T-helper 1 cell treated with Interleukin-12 subunit alpha and Interleukin-12 subunit beta and Interleukin-4 antibody, amounts not matched to agents 30 μg/mL and 1 μg/mL, for 36 hours (primary cell): Measurements from ENCODE around the gene KATNIP.

ENCODE experiments used
- H3K27ac Mint-ChIP-seq: one replicate; pipeline ENCODE4 v1.8.0; 2021; ENCODE audit warnings: mild to moderate bottlenecking, mixed read lengths
- H3K27me3 Mint-ChIP-seq: one replicate; pipeline ENCODE4 v1.8.0; 2021; ENCODE audit warnings: low read depth, mixed read lengths
- H3K36me3 Mint-ChIP-seq: one replicate; pipeline ENCODE4 v1.8.0; 2021; ENCODE audit warnings: low read depth, mixed read lengths
- H3K4me1 Mint-ChIP-seq: one replicate; pipeline ENCODE4 v1.8.0; 2021; ENCODE audit warnings: low read depth, mixed read lengths
- H3K4me3 Mint-ChIP-seq: one replicate; pipeline ENCODE4 v1.8.0; 2021; ENCODE audit warnings: mild to moderate bottlenecking, moderate library complexity, mixed read lengths
- H3K9me3 Mint-ChIP-seq: one replicate; pipeline ENCODE4 v1.8.0; 2021; ENCODE audit warnings: mixed read lengths

Gene KATNIP

GRCh38 chr16:27522173-27522707 lies 27.7 kb upstream of the KATNIP start:
- Mint-ChIP-seq H3K27me3 (no peaks in the 10 kb centered on the region), H3K27ac (no peak overlapping the region), H3K4me1 (no peaks in the 10 kb centered on the region), H3K4me3 (no peak overlapping the region), H3K9me3 (no peaks in the 10 kb centered on the region), H3K36me3 (peaks cover 24% of the 10 kb centered on the region)

- peaks cover 4% of the 10 kb centered on the region for H3K4me1 Mint-ChIP-seq
- peaks cover 42% of the 10 kb centered on the region for H3K36me3 Mint-ChIP-seq
- H3K9me3 Mint-ChIP-seq = no peaks in the 10 kb centered on the region
- no peak overlapping the region for H3K27ac Mint-ChIP-seq
- H3K27me3 Mint-ChIP-seq = no peaks in the 10 kb centered on the region
- H3K4me3 Mint-ChIP-seq = no peak overlapping the region
Observed at GRCh38 chr16:27526180-27526579, 23.8 kb upstream of the KATNIP start.

- Mint-ChIP-seq H3K27ac (no peak overlapping the region), H3K4me1 (peaks cover 16% of the 10 kb centered on the region), H3K4me3 (no peak overlapping the region), H3K27me3 (no peaks in the 10 kb centered on the region), H3K36me3 (peaks cover 46% of the 10 kb centered on the region), H3K9me3 (no peaks in the 10 kb centered on the region)
Observed at GRCh38 chr16:27528294-27528693, 21.6 kb upstream of the KATNIP start.

GRCh38 chr16:27529962-27530361 lies 20.0 kb upstream of the KATNIP start:
- Mint-ChIP-seq H3K4me3 (no peak overlapping the region), H3K36me3 (peaks cover 56% of the 10 kb centered on the region), H3K27ac (no peak overlapping the region), H3K4me1 (peaks cover 16% of the 10 kb centered on the region), H3K9me3 (no peaks in the 10 kb centered on the region), H3K27me3 (no peaks in the 10 kb centered on the region)

GRCh38 chr16:27531186-27531585 lies 18.8 kb upstream of the KATNIP start:
- H3K27ac Mint-ChIP-seq = peak overlapping the region; percentile 23
- H3K27me3 Mint-ChIP-seq = no peaks in the 10 kb centered on the region
- H3K4me1 Mint-ChIP-seq = peaks cover 16% of the 10 kb centered on the region
- H3K9me3 Mint-ChIP-seq = no peaks in the 10 kb centered on the region
- no peak overlapping the region for H3K4me3 Mint-ChIP-seq
- peaks cover 57% of the 10 kb centered on the region for H3K36me3 Mint-ChIP-seq

GRCh38 chr16:27531826-27532800 lies 17.8 kb upstream of the KATNIP start:
- Mint-ChIP-seq H3K36me3 (peaks cover 52% of the 10 kb centered on the region), H3K4me3 (no peak overlapping the region), H3K9me3 (no peaks in the 10 kb centered on the region), H3K4me1 (peaks cover 16% of the 10 kb centered on the region), H3K27me3 (no peaks in the 10 kb centered on the region), H3K27ac (peak overlapping the region; percentile 23)

- Mint-ChIP-seq H3K27me3 (no peaks in the 10 kb centered on the region), H3K9me3 (no peaks in the 10 kb centered on the region), H3K4me1 (peaks cover 21% of the 10 kb centered on the region), H3K36me3 (peaks cover 51% of the 10 kb centered on the region), H3K4me3 (no peak overlapping the region), H3K27ac (no peak overlapping the region)
Observed at GRCh38 chr16:27534256-27534655, 15.7 kb upstream of the KATNIP start.

- H3K36me3 Mint-ChIP-seq = peaks cover 49% of the 10 kb centered on the region
- peaks cover 3% of the 10 kb centered on the region for H3K9me3 Mint-ChIP-seq
- H3K27me3 Mint-ChIP-seq = no peaks in the 10 kb centered on the region
- H3K4me1 Mint-ChIP-seq = peaks cover 12% of the 10 kb centered on the region
- no peak overlapping the region for H3K4me3 Mint-ChIP-seq
- H3K27ac Mint-ChIP-seq = no peak overlapping the region
Observed at GRCh38 chr16:27538528-27538927, 11.4 kb upstream of the KATNIP start.

GRCh38 chr16:27539120-27539519 lies 10.8 kb upstream of the KATNIP start:
- peak overlapping the region; percentile 42 for H3K27ac Mint-ChIP-seq
- H3K36me3 Mint-ChIP-seq = peaks cover 49% of the 10 kb centered on the region
- no peak overlapping the region for H3K4me3 Mint-ChIP-seq
- H3K27me3 Mint-ChIP-seq = no peaks in the 10 kb centered on the region
- H3K4me1 Mint-ChIP-seq = peaks cover 12% of the 10 kb centered on the region
- H3K9me3 Mint-ChIP-seq = peaks cover 3% of the 10 kb centered on the region

- Mint-ChIP-seq H3K27ac (no peak overlapping the region), H3K27me3 (no peaks in the 10 kb centered on the region), H3K9me3 (peaks cover 3% of the 10 kb centered on the region), H3K4me3 (no peak overlapping the region), H3K36me3 (peaks cover 51% of the 10 kb centered on the region), H3K4me1 (peaks cover 12% of the 10 kb centered on the region)
Observed at GRCh38 chr16:27539636-27540035, 10.3 kb upstream of the KATNIP start.

- no peaks in the 10 kb centered on the region for H3K27me3 Mint-ChIP-seq
- H3K27ac Mint-ChIP-seq = no peak overlapping the region
- no peak overlapping the region for H3K4me3 Mint-ChIP-seq
- peaks cover 23% of the 10 kb centered on the region for H3K4me1 Mint-ChIP-seq
- H3K36me3 Mint-ChIP-seq = peaks cover 45% of the 10 kb centered on the region
- H3K9me3 Mint-ChIP-seq = peaks cover 3% of the 10 kb centered on the region
Observed at GRCh38 chr16:27543801-27544200, 6.1 kb upstream of the KATNIP start.

- peaks cover 41% of the 10 kb centered on the region for H3K36me3 Mint-ChIP-seq
- no peak overlapping the region for H3K4me3 Mint-ChIP-seq
- no peaks in the 10 kb centered on the region for H3K27me3 Mint-ChIP-seq
- H3K27ac Mint-ChIP-seq = no peak overlapping the region
- peaks cover 3% of the 10 kb centered on the region for H3K9me3 Mint-ChIP-seq
- peaks cover 25% of the 10 kb centered on the region for H3K4me1 Mint-ChIP-seq
Observed at GRCh38 chr16:27544671-27545070, 5.3 kb upstream of the KATNIP start.

GRCh38 chr16:27547134-27547533 lies 2.8 kb upstream of the KATNIP start:
- Mint-ChIP-seq H3K4me1 (peaks cover 30% of the 10 kb centered on the region), H3K9me3 (no peaks in the 10 kb centered on the region), H3K36me3 (peaks cover 22% of the 10 kb centered on the region), H3K27me3 (no peaks in the 10 kb centered on the region), H3K4me3 (no peak overlapping the region), H3K27ac (peak overlapping the region; percentile 2)

GRCh38 chr16:27547851-27548250 lies 2.1 kb upstream of the KATNIP start:
- H3K36me3 Mint-ChIP-seq = peaks cover 19% of the 10 kb centered on the region
- H3K4me3 Mint-ChIP-seq = no peak overlapping the region
- H3K9me3 Mint-ChIP-seq = no peaks in the 10 kb centered on the region
- H3K27me3 Mint-ChIP-seq = no peaks in the 10 kb centered on the region
- no peak overlapping the region for H3K27ac Mint-ChIP-seq
- H3K4me1 Mint-ChIP-seq = peaks cover 30% of the 10 kb centered on the region

GRCh38 chr16:27549464-27549745 lies 539 bp upstream of the KATNIP start:
- H3K4me3 Mint-ChIP-seq = peak overlapping the region; percentile 98
- peaks cover 11% of the 10 kb centered on the region for H3K36me3 Mint-ChIP-seq
- peaks cover 30% of the 10 kb centered on the region for H3K4me1 Mint-ChIP-seq
- peak overlapping the region; percentile 97 for H3K27ac Mint-ChIP-seq
- no peaks in the 10 kb centered on the region for H3K27me3 Mint-ChIP-seq
- no peaks in the 10 kb centered on the region for H3K9me3 Mint-ChIP-seq
